ENCODE data around the gene DGUOK.

GRCh38 chr2:73892631-73893329 lies 33.9 kb upstream of the DGUOK start, which contains the start of gene ACTG2:
- TF ChIP-seq CTCF (IDR thresholded peaks at IDR 0.05) (no peak), POLR2A (IDR thresholded peaks at IDR 0.05) (no peak)
